HEK293 (cell line): ENCODE data around the gene ZDHHC14.

Experiments used
- CTCF ChIP-seq: fragments of 450-650 bp; formaldehyde crosslinking; IDR thresholded peaks from 2 replicates; pipeline ENCODE4 v1.5.1; 2016; ENCODE audit warnings: missing biosample characterization, missing genetic modification characterization
- ZBTB8A ChIP-seq: fragments of 450-650 bp; formaldehyde crosslinking; IDR thresholded peaks from 2 replicates; pipeline ENCODE4 v1.5.1; 2016; ENCODE audit warnings: missing biosample characterization, missing genetic modification characterization
- ZNF239 ChIP-seq: fragments of 450-650 bp; formaldehyde crosslinking; IDR thresholded peaks from 2 replicates; pipeline ENCODE4 v1.5.1; 2016; ENCODE audit warnings: missing biosample characterization, missing genetic modification characterization
- ZNF24 ChIP-seq: fragments of 450-650 bp; formaldehyde crosslinking; IDR thresholded peaks from 2 replicates; pipeline ENCODE4 v1.5.1; 2016; ENCODE audit warnings: missing biosample characterization, missing genetic modification characterization
- ZNF311 ChIP-seq: fragments of 450-650 bp; formaldehyde crosslinking; IDR thresholded peaks from 2 replicates; pipeline ENCODE4 v1.5.1; 2017; ENCODE audit warnings: missing biosample characterization, missing genetic modification characterization, borderline replicate concordance
- ZNF521 ChIP-seq: fragments of 450-650 bp; formaldehyde crosslinking; IDR thresholded peaks from 2 replicates; pipeline ENCODE4 v1.5.1; 2017; ENCODE audit warnings: missing biosample characterization, mild to moderate bottlenecking, missing genetic modification characterization
- ZNF777 ChIP-seq: fragments of 450-650 bp; formaldehyde crosslinking; IDR thresholded peaks from 2 replicates; pipeline ENCODE4 v1.5.1; 2017; ENCODE audit warnings: missing biosample characterization, missing genetic modification characterization, borderline replicate concordance
- ZSCAN30 ChIP-seq: fragments of 450-650 bp; IDR thresholded peaks from 2 replicates; pipeline ENCODE4 v1.5.1; 2018; ENCODE audit warnings: missing biosample characterization, mild to moderate bottlenecking, missing genetic modification characterization, moderate library complexity
- ZXDB ChIP-seq: fragments of 450-650 bp; formaldehyde crosslinking; IDR thresholded peaks from 2 replicates; pipeline ENCODE4 v1.5.1; 2016; ENCODE audit warnings: missing biosample characterization, missing genetic modification characterization
- TF ChIP-seq, protein P1 (sequence below): fragments of 450-650 bp; formaldehyde crosslinking; IDR thresholded peaks from 2 replicates; pipeline ENCODE4 v1.5.1; 2016; ENCODE audit warnings: missing biosample characterization, missing genetic modification characterization
- TF ChIP-seq, protein P2 (sequence below): fragments of 450-650 bp; formaldehyde crosslinking; IDR thresholded peaks from 2 replicates; pipeline ENCODE4 v1.5.1; 2017; ENCODE audit warnings: missing biosample characterization, mild to moderate bottlenecking, missing genetic modification characterization, moderate library complexity

DNA sequence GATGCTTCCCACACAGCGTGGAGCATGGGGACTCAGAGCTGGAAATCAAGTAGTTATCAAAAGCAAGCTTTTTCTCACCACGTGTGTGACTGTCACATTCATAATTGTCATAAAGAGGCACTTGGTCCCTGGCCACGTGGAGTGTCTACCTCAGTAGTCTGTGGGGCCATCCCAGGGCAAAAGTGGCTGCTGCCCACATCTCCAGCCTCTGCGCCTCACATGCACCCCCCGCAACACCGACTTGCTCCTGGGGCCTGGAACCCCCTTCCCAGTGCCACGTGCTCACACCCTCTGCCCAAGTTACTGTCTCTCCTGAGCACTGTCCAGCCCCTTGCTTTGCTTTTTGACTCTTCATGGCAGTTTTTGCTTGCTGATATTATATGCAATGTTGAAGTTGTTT is 308.9 kb downstream of the ZDHHC14 start:
- TF ChIP-seq, protein P1, sequence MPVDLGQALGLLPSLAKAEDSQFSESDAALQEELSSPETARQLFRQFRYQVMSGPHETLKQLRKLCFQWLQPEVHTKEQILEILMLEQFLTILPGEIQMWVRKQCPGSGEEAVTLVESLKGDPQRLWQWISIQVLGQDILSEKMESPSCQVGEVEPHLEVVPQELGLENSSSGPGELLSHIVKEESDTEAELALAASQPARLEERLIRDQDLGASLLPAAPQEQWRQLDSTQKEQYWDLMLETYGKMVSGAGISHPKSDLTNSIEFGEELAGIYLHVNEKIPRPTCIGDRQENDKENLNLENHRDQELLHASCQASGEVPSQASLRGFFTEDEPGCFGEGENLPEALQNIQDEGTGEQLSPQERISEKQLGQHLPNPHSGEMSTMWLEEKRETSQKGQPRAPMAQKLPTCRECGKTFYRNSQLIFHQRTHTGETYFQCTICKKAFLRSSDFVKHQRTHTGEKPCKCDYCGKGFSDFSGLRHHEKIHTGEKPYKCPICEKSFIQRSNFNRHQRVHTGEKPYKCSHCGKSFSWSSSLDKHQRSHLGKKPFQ (tag by site-specific recombination) = no peak
- TF ChIP-seq, protein P2, sequence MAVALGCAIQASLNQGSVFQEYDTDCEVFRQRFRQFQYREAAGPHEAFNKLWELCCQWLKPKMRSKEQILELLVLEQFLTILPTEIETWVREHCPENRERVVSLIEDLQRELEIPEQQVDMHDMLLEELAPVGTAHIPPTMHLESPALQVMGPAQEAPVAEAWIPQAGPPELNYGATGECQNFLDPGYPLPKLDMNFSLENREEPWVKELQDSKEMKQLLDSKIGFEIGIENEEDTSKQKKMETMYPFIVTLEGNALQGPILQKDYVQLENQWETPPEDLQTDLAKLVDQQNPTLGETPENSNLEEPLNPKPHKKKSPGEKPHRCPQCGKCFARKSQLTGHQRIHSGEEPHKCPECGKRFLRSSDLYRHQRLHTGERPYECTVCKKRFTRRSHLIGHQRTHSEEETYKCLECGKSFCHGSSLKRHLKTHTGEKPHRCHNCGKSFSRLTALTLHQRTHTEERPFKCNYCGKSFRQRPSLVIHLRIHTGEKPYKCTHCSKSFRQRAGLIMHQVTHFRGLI (tag by site-specific recombination) = no peak
- TF ChIP-seq CTCF (tag by site-specific recombination) (no peak), ZBTB8A (tag by site-specific recombination) (no peak), ZSCAN30 (tag by site-specific recombination) (no peak), ZNF24 (tag by site-specific recombination) (no peak), ZNF239 (no peak), ZXDB (tag by site-specific recombination) (no peak), ZNF521 (tag by site-specific recombination) (no peak), ZNF311 (no peak), ZNF777 (no peak)
